ENCODE data around the gene DPP6. TPM values are rescaled to one million over a fixed set of nuclear protein-coding genes. Genes with fewer than 3 reads are reported as not detected.
A peak's percentile ranks its signal among the peaks of the same experiment; 100 is the strongest.

Gene DPP6
- total and polyA plus RNA-seq, 12 donors, result 0.07 to 2.1 (median 0.16) TPM; not detected in 4

GRCh38 chr7:154759989-154760388 is 707.8 kb downstream of the DPP6 start:
- DNase-seq (no peak), ATAC-seq (peak in 1 of 8 donors; percentile 33)
- Histone ChIP-seq H3K27ac (no peak overlapping the region), H3K9me3 (no peaks in the 10 kb centered on the region), H3K4me3 (no peak overlapping the region), H3K27me3 (no peaks in the 10 kb centered on the region), H3K36me3 (no peaks in the 10 kb centered on the region), H3K4me1 (no peaks in the 10 kb centered on the region)
- intact Hi-C loops (cut with DNase I), result no loop called here
- WGBS, 2 donors, result 61 to 72% methylated on average over 6 of the region's 6 CpGs
- no peak for TF ChIP-seq CTCF (IDR thresholded peaks at IDR 0.05)

GRCh38 chr7:154765118-154765517 is 712.9 kb downstream of the DPP6 start:
- H3K27me3 ChIP-seq, result peaks cover 0 to 10% (median 5%) of the 10 kb centered on the region in 7 donors
- H3K36me3 ChIP-seq, result no peaks in the 10 kb centered on the region
- 91 to 94% methylated on average over 1 of the region's 1 CpG for WGBS, 2 donors
- H3K4me3 ChIP-seq, result no peak overlapping the region
- H3K9me3 ChIP-seq, result peaks cover 0 to 5% (median 0%) of the 10 kb centered on the region in 11 donors
- DNase-seq (no peak), ATAC-seq (no peak)
- no peaks in the 10 kb centered on the region for H3K4me1 ChIP-seq
- no peak overlapping the region for H3K27ac ChIP-seq
- intact Hi-C loops (cut with DNase I), result no loop called here
- no peak for TF ChIP-seq CTCF (IDR thresholded peaks at IDR 0.05)

GRCh38 chr7:154767142-154767541 is 714.9 kb downstream of the DPP6 start:
- H3K27me3 ChIP-seq, result peaks cover 0 to 10% (median 5%) of the 10 kb centered on the region in 7 donors
- no peak for DNase-seq
- no peaks in the 10 kb centered on the region for H3K36me3 ChIP-seq
- ATAC-seq, result no peak
- no peak overlapping the region for H3K27ac ChIP-seq
- TF ChIP-seq CTCF (IDR thresholded peaks at IDR 0.05), result no peak
- H3K4me3 ChIP-seq, result no peak overlapping the region
- H3K4me1 ChIP-seq, result no peaks in the 10 kb centered on the region
- WGBS, 2 donors, result 82% methylated on average over 10 of the region's 10 CpGs
- intact Hi-C loops (cut with DNase I), result no loop called here
- peaks cover 0 to 5% (median 0%) of the 10 kb centered on the region in 11 donors for H3K9me3 ChIP-seq

GRCh38 chr7:154767821-154768415 is 715.7 kb downstream of the DPP6 start:
- Histone ChIP-seq H3K27me3 (peaks cover 0 to 10% (median 5%) of the 10 kb centered on the region in 7 donors), H3K4me1 (no peaks in the 10 kb centered on the region), H3K27ac (no peak overlapping the region), H3K9me3 (peaks cover 0 to 5% (median 0%) of the 10 kb centered on the region in 11 donors), H3K4me3 (no peak overlapping the region), H3K36me3 (no peaks in the 10 kb centered on the region)
- intact Hi-C loops (cut with DNase I), result no loop called here
- ATAC-seq, result no peak
- WGBS, 2 donors, result 78 to 84% methylated on average over 9 of the region's 9 CpGs
- no peak for DNase-seq
- no peak for TF ChIP-seq CTCF (IDR thresholded peaks at IDR 0.05)
